Mononuclear cell (primary cell): ENCODE data around the gene AOPEP. TPM values are rescaled to one million over a fixed set of nuclear protein-coding genes. Genes with fewer than 3 reads are reported as not detected.

Source experiments
- H3K27me3 ChIP-seq: 2 replicates; pipeline ENCODE4 v1.6.0; 2011; ENCODE audit warnings: low read length, control low read depth; ENCODE audit not compliant: insufficient read depth
- H3K4me1 ChIP-seq: 2 replicates; pipeline ENCODE4 v1.5.1; 2011; ENCODE audit warnings: mild to moderate bottlenecking, low read length, control low read depth; ENCODE audit not compliant: insufficient read depth
- H3K4me3 ChIP-seq: 2 replicates; pipeline ENCODE4 v1.5.1; 2011; ENCODE audit warnings: mild to moderate bottlenecking, low read length, moderate library complexity
- H3K9me3 ChIP-seq: 2 replicates; pipeline ENCODE4 v1.5.1; 2011; ENCODE audit warnings: low read depth, mild to moderate bottlenecking, control low read depth, low read length
- total RNA-seq: library from RNA; depleted of rRNA; stranded (reverse); fragments of >200 nt; gene quantifications from one replicate; pipeline ENCODE4 v1.2.3, GENCODE V29; 2012

AOPEP gene
- total RNA-seq, 1 donor = 6.2 TPM

GRCh38 chr9:95103281-95103771 lies 376.8 kb downstream of the AOPEP start:
- H3K27me3 ChIP-seq = no peaks in the 10 kb centered on the region
- H3K9me3 ChIP-seq = no peaks in the 10 kb centered on the region
- no peak overlapping the region for H3K4me3 ChIP-seq
- no peaks in the 10 kb centered on the region for H3K4me1 ChIP-seq

GRCh38 chr9:95103871-95104580 lies 377.5 kb downstream of the AOPEP start:
- Histone ChIP-seq H3K4me1 (no peaks in the 10 kb centered on the region), H3K4me3 (no peak overlapping the region), H3K27me3 (no peaks in the 10 kb centered on the region), H3K9me3 (no peaks in the 10 kb centered on the region)

- H3K9me3 ChIP-seq = no peaks in the 10 kb centered on the region
- H3K27me3 ChIP-seq = no peaks in the 10 kb centered on the region
- no peak overlapping the region for H3K4me3 ChIP-seq
- no peaks in the 10 kb centered on the region for H3K4me1 ChIP-seq
Observed at GRCh38 chr9:95104581-95104960, 378.1 kb downstream of the AOPEP start.

GRCh38 chr9:95104980-95105379 lies 378.5 kb downstream of the AOPEP start:
- no peaks in the 10 kb centered on the region for H3K27me3 ChIP-seq
- no peak overlapping the region for H3K4me3 ChIP-seq
- H3K4me1 ChIP-seq = no peaks in the 10 kb centered on the region
- H3K9me3 ChIP-seq = no peaks in the 10 kb centered on the region

GRCh38 chr9:95105519-95106287 lies 379.2 kb downstream of the AOPEP start:
- H3K4me3 ChIP-seq = no peak overlapping the region
- no peaks in the 10 kb centered on the region for H3K9me3 ChIP-seq
- no peaks in the 10 kb centered on the region for H3K4me1 ChIP-seq
- no peaks in the 10 kb centered on the region for H3K27me3 ChIP-seq

- H3K4me1 ChIP-seq = no peaks in the 10 kb centered on the region
- H3K9me3 ChIP-seq = no peaks in the 10 kb centered on the region
- H3K4me3 ChIP-seq = no peak overlapping the region
- H3K27me3 ChIP-seq = no peaks in the 10 kb centered on the region
Observed at GRCh38 chr9:95107001-95107749, 380.7 kb downstream of the AOPEP start.

GRCh38 chr9:95107976-95108375 lies 381.5 kb downstream of the AOPEP start:
- Histone ChIP-seq H3K4me1 (no peaks in the 10 kb centered on the region), H3K9me3 (no peaks in the 10 kb centered on the region), H3K4me3 (no peak overlapping the region), H3K27me3 (no peaks in the 10 kb centered on the region)

GRCh38 chr9:95108777-95109176 lies 382.3 kb downstream of the AOPEP start:
- Histone ChIP-seq H3K4me3 (no peak overlapping the region), H3K9me3 (no peaks in the 10 kb centered on the region), H3K4me1 (no peaks in the 10 kb centered on the region), H3K27me3 (no peaks in the 10 kb centered on the region)

DNA sequence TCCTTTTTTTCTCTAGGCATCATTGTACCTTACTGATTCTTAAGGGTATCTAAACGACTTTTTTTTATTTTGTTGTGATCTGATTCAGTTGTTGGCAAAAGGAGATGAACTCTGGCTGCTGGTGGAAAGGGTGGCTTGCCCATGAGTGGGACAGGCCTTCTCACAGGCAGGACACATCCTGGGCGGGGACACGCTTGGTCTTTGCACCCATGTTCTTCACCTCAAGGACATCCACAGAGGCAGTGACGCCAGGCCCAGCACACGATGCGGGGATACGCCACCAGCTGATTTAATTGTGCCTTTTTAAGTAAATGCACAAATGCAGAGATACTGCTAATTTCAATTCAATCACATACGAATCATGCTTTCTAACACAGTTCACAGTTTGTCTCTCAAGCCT lies 383.0 kb downstream of the AOPEP start:
- Histone ChIP-seq H3K4me3 (no peak overlapping the region), H3K27me3 (no peaks in the 10 kb centered on the region), H3K4me1 (no peaks in the 10 kb centered on the region), H3K9me3 (no peaks in the 10 kb centered on the region)

- H3K27me3 ChIP-seq = no peaks in the 10 kb centered on the region
- H3K9me3 ChIP-seq = no peaks in the 10 kb centered on the region
- H3K4me3 ChIP-seq = no peak overlapping the region
- no peaks in the 10 kb centered on the region for H3K4me1 ChIP-seq
Observed at GRCh38 chr9:95110921-95111525, 384.5 kb downstream of the AOPEP start.

- Histone ChIP-seq H3K27me3 (no peaks in the 10 kb centered on the region), H3K4me3 (no peak overlapping the region), H3K4me1 (no peaks in the 10 kb centered on the region), H3K9me3 (no peaks in the 10 kb centered on the region)
Observed at GRCh38 chr9:95111716-95112115, 385.2 kb downstream of the AOPEP start.

DNA sequence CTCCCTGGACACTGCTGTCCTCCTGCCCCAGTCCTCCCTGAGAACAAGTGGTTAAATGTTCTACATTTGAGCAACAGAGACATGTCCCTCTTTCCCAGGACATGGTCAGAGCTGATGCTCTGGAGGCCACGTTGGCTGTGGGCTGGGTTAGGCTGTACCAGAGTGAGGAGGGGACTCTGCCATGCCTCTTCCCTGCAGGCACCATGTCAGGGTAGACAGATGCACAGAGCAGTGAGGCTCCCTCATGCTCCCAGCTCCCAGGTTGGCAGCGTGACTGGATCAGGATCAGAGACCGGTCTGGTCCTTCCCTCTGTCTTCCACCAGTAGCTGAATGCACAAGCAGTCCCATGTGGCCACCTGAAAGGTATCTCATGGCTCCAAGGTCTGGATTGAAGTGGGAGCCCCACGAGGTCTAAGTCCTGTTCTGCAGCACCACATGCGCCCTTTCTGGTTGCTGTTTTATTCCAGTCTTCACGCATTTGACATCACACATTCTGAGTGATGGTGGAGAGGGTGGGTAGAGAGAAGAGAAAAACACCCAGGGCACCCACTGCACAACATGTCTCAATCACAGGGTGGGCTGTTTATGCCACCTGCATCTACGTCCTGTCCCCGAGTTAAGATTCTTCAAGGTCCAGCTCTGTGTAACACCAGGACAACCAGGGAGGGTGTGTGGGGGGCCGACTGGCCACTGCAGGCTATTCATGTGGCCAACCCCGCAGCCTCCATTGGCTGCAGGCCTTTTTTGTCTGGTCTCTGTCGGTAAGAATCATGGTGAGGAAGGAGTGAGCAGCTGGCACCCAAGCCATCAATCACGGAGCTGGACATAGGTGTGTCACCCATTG lies 386.2 kb downstream of the AOPEP start:
- no peaks in the 10 kb centered on the region for H3K4me1 ChIP-seq
- no peaks in the 10 kb centered on the region for H3K9me3 ChIP-seq
- no peaks in the 10 kb centered on the region for H3K27me3 ChIP-seq
- H3K4me3 ChIP-seq = no peak overlapping the region

DNA sequence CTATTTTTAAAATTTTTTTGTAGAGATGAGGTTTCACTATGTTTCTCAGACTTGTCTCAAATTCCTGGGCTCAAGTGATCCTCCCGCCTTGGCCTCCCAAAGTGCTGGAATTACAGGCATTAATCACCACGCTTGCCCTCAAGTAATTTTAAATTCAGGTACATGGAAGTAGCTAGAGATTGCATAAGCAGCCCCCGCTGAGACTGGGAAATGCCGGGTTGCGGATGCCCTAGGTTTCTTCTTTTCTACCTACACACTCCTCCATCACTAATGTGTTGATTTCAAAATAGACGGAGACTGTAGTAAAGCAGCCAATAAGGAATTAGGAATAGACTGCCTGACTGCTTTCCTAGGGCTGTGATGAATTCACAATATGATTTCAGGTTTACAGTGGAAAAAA lies 388.6 kb downstream of the AOPEP start:
- H3K4me3 ChIP-seq = no peak overlapping the region
- no peaks in the 10 kb centered on the region for H3K4me1 ChIP-seq
- no peaks in the 10 kb centered on the region for H3K27me3 ChIP-seq
- H3K9me3 ChIP-seq = no peaks in the 10 kb centered on the region
